HG03045 (cell line): ENCODE results near the gene LDAH.
A peak's percentile ranks its signal among the peaks of the same experiment; 100 is the strongest.

Experiments
- ATAC-seq: cut with Tn5 transposase; IDR thresholded peaks from one replicate; pipeline ENCODE4 v1.9.1; 2021; ENCODE audit warnings: mild to moderate bottlenecking, moderate library complexity; ENCODE audit not compliant: unreplicated experiment

The LDAH gene

GRCh38 chr2:20669562-20670314, 153.2 kb downstream of the LDAH start:
- no peak for ATAC-seq

DNA sequence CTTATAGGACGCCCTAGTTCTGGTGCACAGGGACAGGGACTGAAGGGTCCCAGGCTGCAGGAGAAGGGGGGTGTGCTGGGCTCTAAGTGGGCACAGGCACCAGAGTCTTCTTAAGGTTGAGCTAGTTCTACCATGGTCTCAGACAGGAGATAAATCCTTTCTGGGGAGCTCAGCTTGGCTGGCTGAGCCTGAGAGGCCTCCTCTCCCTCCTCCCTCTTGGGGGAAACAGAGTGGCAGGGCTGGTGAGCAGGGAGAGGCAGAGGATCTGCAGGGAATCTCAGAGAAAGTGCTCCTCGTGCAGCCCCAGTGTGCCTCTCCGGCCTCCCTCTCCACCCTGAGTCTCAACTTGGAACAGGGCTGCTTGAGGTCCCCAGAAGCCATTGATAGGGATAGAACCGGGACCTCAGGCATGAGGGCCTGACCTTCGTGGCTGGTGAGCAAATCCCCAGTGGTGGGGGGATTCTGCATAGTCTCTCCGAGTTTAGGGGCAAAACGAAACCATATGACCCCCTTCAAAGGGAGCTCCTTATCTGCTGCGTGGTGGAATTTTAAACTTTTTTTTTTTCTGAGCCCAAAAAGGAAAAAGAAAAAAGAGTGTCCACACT, 153.9 kb downstream of the LDAH start:
- ATAC-seq = no peak

GRCh38 chr2:20668451-20668850, 154.4 kb downstream of the LDAH start:
- ATAC-seq = no peak

DNA sequence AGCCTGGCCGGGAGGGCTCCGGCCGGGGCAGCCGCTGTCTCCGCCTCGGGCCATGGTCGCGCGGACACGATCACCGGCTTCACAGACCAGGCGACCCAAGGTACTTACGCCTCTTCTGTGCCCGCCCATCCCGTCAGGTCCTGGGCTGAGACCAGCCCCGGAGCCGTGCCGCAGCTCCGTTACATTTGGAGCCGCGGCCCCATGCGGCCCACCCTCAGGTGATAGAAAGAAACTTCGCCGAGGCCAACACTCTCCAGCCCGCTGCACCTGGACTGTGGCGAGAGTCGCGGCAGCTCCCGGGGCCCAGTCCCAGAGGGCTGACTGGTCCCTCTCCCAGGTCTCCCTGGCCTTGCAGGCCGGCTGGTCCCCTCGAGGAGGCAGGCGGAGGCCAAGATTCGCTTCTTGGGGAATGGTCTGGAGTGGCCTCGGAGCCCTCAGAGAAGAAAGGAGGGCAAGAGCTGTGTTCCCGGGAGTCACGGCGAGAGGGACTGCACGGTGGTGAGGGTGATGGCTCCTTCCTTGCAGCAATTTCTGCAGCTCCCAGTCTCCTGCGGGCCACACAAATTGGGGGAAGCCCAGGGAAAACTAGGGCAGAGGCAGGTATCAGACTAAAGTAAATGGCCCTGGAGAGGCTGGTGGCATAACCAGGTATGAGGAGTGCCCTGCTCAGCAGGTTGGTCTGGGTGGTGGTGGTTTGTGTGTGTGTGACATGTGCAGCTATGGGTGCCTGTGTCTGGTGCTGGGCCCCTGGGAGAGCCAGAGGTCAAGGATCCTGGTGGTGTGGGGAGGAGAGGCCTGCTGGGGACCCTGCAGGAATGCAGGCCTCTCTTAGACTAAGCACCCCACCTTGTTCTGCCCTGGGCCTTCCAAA, 155.1 kb downstream of the LDAH start:
- ATAC-seq = peak; percentile 24

DNA sequence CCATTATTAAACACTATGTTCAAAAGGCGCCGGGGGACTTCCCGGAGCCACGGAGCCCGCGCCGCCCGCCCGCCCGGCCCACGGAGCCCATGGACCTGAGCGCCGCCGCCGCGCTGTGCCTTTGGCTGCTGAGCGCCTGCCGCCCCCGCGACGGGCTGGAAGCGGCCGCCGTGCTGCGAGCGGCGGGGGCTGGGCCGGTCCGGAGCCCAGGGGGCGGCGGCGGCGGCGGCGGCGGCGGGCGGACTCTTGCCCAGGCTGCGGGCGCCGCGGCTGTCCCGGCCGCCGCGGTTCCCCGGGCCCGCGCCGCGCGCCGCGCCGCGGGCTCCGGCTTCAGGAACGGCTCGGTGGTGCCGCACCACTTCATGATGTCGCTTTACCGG, 155.8 kb downstream of the LDAH start:
- peak; percentile 30 for ATAC-seq

GRCh38 chr2:20666304-20667150, 156.4 kb downstream of the LDAH start, which contains the start of gene GDF7:
TSS of gene GDF7 (plus strand) at chr2:20667144. CDS start at chr2:20667240, 96 bp downstream.
- ATAC-seq = peak; percentile 21

DNA sequence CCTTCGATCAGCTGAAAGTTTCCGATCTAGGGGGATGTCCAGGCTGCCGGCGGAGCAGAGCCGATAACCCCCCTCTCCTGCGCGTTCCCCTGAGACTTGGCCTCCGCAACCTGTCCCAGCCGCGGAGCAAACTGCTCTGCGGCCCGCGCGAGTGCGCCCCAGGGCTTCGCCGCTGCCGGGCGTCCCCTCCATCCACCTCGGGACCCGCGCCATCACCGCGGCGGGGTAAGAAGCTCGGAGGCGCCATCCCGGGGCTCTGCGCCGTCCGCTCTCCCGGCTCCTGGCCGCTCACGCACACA, 156.9 kb downstream of the LDAH start:
- ATAC-seq = peak; percentile 3

DNA sequence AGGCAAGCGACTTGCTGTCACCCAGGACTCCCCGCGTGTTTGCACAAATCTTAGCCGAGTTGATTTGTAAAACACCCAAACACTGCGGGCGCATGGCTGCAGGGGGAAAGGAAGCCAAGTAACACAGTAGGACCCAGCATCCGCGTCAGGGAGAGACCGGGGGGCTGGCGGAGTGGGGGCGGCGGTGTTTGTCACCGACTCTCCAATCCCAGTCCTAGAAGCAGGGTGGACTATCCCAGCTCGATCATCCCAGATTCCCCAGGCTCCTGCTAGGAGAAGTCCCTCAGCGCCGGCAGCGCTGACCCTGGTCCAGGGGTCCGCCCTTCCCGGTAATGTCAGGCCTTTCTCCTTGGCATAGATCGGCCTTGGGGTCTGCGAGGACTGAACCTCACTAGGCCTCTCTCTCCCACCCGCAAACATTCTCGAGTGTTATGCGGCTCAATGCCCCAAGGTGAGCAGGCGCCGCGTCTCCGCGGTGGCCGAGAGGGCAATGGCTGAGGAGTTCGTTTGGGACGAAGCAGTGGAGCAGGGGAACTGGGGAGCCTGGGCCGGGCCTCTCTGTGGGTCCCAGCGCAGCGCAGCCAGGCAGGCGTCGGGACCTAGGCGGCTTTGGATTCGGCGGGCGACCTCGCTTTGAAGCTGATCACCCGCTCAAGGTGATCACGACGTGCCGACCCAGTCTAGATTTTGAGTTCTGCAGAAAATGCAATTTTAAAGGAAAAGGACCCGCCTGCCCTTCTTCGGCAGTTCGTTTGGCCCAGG, 157.5 kb downstream of the LDAH start:
- ATAC-seq = no peak

GRCh38 chr2:20664431-20665242, 158.3 kb downstream of the LDAH start:
- ATAC-seq = no peak

GRCh38 chr2:20664071-20664390, 158.9 kb downstream of the LDAH start:
- no peak for ATAC-seq

GRCh38 chr2:20663196-20664070, 159.5 kb downstream of the LDAH start:
- no peak for ATAC-seq

GRCh38 chr2:20662308-20662937, 160.5 kb downstream of the LDAH start:
- ATAC-seq = no peak

GRCh38 chr2:20661421-20662307, 161.2 kb downstream of the LDAH start:
- peak; percentile 69 for ATAC-seq

DNA sequence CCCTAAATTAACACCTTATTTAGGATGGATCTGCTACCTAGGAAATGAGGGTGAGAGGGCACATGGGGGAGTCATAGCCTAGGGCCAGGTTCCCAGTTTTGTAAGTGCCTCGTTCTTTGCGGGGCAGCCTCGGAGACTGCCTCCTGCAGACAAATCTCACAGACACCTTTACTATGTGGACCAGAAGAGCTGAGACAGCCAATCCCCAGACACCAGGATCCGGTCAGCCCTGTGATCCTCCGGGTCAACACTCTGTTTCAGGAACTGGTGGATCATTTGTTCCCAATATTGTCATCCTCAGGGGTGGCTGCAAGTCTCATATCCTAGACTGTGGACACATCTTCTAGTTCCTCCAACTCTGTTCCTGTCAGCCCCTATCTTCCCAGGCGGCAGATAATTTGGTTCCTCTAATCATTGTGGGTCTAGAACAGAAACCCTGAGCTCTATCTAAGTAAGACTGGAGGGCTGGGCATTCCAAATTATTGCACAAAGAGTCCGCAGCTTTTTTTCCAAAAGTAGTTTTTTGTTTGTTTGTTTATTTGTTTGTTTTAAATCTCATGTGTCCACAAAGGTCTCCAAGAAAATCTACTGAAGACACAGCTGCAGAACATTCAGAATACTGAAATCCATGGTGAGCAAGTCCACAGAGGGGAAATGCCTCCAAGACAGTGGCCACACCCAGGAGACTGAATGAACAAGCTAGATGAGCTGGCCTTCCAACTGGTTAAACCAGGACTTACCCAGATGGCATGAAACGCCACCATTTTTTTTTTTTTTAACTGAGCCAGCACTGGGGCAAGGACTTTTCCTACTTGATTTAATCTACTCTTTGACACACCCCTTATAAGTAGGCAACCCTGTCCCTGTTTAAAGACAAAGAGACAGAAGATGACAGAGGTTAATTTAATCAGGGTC, 162.1 kb downstream of the LDAH start:
- no peak for ATAC-seq

GRCh38 chr2:20657522-20658235, 165.2 kb downstream of the LDAH start:
- ATAC-seq = no peak
